Measurements from ENCODE around the gene OR2T35.

The OR2T35 gene

DNA sequence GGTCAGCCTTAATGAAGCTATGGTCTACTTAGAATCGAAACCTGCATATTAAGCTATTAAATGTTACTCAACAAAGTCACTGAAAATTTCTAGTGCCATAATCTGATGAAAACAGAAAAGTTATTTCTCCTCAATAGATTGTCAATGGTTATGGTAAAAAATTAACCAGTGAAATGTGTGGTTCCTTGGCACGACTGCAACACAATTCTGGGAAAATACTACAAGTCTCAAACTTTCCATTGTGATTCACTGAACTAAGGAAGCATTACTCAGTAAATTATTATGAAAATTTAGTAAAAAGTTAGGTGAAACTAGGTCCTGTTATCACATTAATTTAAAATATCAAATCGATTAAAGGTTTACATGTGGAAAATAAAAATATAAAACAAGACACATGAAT is 34.8 kb downstream of the OR2T35 start:
- H3K4me3 Mint-ChIP-seq, result no peak overlapping the region

DNA sequence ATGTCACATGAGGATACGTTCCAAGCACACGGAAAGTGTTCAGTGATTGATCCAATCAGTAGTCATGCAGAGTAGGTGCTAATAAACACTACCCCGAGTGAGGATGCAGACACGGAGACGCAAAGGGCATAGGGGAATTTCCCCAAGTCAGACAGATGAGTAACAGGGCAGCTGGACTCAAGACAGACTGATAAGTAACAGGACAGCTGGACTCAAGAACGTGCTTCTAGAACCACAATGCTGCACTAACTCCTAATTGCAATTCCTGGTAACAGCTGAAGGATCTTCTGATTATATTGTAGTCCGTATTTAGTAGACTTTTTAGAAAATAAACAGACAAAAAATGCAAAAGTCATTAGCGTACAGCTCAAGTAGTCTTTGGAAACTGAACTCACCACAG is 45.7 kb downstream of the OR2T35 start:
- Mint-ChIP-seq H3K27me3 (no peaks in the 10 kb centered on the region), H3K27ac (no peak overlapping the region), H3K36me3 (ENCODE audit: low read depth) (no peaks in the 10 kb centered on the region), H3K4me1 (ENCODE audit: low read depth) (peaks cover 12% of the 10 kb centered on the region), H3K9me3 (no peaks in the 10 kb centered on the region), H3K4me3 (no peak overlapping the region)
- intact Hi-C loops (cut with micrococcal nuclease), result no loop called here

More for the DNA sequence above, 34.8 kb downstream of the OR2T35 start:
- Mint-ChIP-seq H3K27me3 (no peaks in the 10 kb centered on the region), H3K36me3 (ENCODE audit: low read depth) (no peaks in the 10 kb centered on the region), H3K27ac (no peak overlapping the region), H3K4me1 (ENCODE audit: low read depth) (peaks cover 7% of the 10 kb centered on the region), H3K9me3 (no peaks in the 10 kb centered on the region)
- intact Hi-C loops (cut with micrococcal nuclease), result loop anchor here (5.0 kb wide), 1 partner anchor 208 kb away; the partner anchor contains the start of gene OR2T1

DNA sequence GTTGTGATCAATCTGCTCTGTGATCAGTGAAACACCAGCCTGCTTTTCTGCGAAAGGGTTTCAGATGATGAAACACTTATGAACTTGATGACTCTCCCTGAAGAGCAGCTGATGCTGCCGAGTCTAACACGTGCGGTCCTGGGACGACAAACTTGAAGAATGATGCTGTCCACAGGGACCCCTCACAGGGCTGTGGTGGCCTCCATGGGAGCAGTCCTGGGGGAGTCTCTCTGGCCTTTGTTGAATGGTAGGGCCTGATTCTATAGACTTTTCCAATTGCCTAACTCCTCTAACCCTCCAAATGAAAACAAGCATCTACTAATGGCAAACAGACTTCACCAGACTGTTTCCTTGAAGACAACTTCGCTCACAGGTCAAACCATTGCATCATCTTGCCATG is 47.5 kb downstream of the OR2T35 start, which contains the start of gene OR2T10:
Gene OR2T10, minus strand, starts transcription at position 112 of the 400 bp plus-strand sequence. CDS start 3,932 bp downstream, outside the sequence.
- H3K9me3 Mint-ChIP-seq, result no peaks in the 10 kb centered on the region
- no peak within 1 kb of the TSS for H3K27ac Mint-ChIP-seq
- H3K27me3 Mint-ChIP-seq, result no peaks in the 10 kb centered on the region
- H3K36me3 Mint-ChIP-seq (ENCODE audit: low read depth), result no peaks in the 10 kb centered on the region
- intact Hi-C loops (cut with micrococcal nuclease), result no loop called here
- peaks cover 12% of the 10 kb centered on the region for H3K4me1 Mint-ChIP-seq (ENCODE audit: low read depth)
- H3K4me3 Mint-ChIP-seq, result no peak within 1 kb of the TSS

DNA sequence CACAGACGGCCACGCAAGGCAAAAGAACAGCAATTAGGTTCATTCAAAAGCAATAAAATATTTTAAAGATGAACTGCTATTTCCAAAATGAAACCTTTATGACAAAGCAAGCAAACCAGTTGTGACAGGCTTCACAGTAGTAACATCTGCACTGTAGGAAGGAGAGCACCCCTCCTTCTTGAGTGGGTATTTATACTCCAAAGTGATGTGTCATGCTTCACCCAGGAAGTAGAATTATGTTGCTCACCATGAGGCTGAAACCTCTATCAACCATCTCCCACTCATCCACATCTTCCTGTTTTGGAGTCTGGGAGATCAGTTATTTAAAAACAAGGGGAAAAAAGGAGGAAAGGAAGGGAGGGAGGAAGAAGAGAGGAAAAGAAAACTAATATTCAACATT is 48.5 kb downstream of the OR2T35 start:
- H3K4me3 Mint-ChIP-seq, result no peak overlapping the region
- intact Hi-C loops (cut with micrococcal nuclease), result no loop called here

DNA sequence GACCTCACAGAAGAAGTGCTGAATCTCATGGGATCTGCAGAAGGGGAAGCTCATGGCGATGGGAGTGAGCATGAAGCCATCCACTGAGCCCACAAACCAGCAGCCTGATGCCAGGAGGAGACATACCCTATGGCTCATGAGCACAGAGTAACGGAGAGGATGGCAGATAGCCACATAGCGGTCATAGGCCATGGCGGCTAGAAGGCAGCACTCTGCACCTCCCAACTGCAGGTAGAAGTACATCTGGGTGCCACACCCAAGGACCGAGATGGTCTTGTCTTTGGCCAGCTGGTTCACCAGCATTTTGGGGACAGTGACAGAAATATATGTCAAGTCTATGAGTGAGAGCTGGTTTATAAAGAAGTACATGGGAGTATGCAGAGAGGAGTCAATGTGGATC is 51.9 kb downstream of the OR2T35 start:
- Mint-ChIP-seq H3K4me3 (no peak overlapping the region), H3K9me3 (no peaks in the 10 kb centered on the region), H3K27ac (no peak overlapping the region), H3K36me3 (ENCODE audit: low read depth) (no peaks in the 10 kb centered on the region), H3K27me3 (no peaks in the 10 kb centered on the region), H3K4me1 (ENCODE audit: low read depth) (peaks cover 12% of the 10 kb centered on the region)
- intact Hi-C loops (cut with micrococcal nuclease), result no loop called here

More for the DNA sequence above, 48.5 kb downstream of the OR2T35 start:
- peaks cover 12% of the 10 kb centered on the region for H3K4me1 Mint-ChIP-seq (ENCODE audit: low read depth)
- H3K9me3 Mint-ChIP-seq, result no peaks in the 10 kb centered on the region
- H3K36me3 Mint-ChIP-seq (ENCODE audit: low read depth), result no peaks in the 10 kb centered on the region
- no peaks in the 10 kb centered on the region for H3K27me3 Mint-ChIP-seq
- H3K27ac Mint-ChIP-seq, result no peak overlapping the region

DNA sequence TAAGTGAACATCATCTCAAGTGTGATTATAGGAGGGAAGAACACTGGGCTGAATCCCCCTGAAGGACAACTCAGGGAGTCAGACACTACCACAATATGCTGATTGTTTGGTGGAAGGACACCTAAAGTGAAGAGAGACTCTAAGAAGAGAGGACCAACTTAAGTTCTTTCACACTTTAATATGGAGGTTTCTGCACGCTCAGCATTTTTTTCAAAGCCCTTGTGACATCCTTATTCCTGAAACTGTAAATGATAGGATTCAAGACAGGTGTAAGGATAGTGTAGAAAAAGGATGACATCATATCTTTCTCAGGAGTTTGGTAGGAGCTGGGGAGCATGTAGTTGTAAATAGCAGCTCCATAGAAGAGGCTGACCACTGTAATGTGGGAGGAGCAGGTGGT is 52.4 kb downstream of the OR2T35 start:
- H3K4me1 Mint-ChIP-seq (ENCODE audit: low read depth), result peaks cover 12% of the 10 kb centered on the region
- H3K27ac Mint-ChIP-seq, result no peak overlapping the region
- no peaks in the 10 kb centered on the region for H3K9me3 Mint-ChIP-seq
- intact Hi-C loops (cut with micrococcal nuclease), result no loop called here
- no peaks in the 10 kb centered on the region for H3K36me3 Mint-ChIP-seq (ENCODE audit: low read depth)
- H3K27me3 Mint-ChIP-seq, result no peaks in the 10 kb centered on the region
- H3K4me3 Mint-ChIP-seq, result no peak overlapping the region

DNA sequence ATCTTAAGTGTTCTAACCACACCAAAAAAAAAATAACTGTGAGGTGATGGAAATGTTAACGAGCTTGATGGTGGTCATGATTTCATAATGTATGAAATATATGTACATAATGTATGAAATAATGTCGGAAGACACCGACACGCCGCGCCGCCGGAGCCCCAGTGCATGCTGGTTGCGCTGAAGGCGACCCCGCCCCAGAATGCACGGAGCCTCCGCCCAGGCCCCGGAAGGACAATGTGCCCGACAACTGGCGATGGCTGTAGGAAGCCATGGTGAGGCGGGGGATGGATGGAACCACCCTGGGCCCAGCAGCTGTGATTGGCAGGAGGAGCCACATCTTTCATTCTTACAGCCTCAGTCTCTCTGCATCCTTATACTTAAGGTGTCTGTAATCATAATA is 55.0 kb downstream of the OR2T35 start:
- Mint-ChIP-seq H3K27ac (no peak overlapping the region), H3K27me3 (no peaks in the 10 kb centered on the region)
- intact Hi-C loops (cut with micrococcal nuclease), result no loop called here

DNA sequence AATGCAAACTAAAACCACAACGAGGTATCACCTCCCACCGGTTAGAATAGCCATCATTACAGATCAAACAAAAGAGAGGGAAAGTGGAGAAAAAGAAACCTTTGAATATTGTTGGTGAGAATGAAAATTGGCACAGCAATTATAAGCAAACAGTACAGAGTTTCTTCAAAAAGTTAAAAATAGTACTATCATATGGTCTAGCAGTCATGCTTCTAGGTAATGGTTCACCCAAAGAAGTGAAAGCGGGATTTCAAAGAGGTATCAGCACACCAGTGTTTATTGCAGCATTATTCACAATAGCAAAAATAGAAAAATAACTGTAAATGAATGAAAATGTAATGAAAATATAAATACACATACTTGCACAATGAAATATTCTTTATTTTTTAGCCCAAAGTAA is 55.7 kb downstream of the OR2T35 start:
- H3K27me3 Mint-ChIP-seq, result no peaks in the 10 kb centered on the region
- H3K36me3 Mint-ChIP-seq (ENCODE audit: low read depth), result no peaks in the 10 kb centered on the region
- H3K27ac Mint-ChIP-seq, result no peak overlapping the region
- H3K4me3 Mint-ChIP-seq, result no peak overlapping the region
- H3K4me1 Mint-ChIP-seq (ENCODE audit: low read depth), result no peaks in the 10 kb centered on the region
- H3K9me3 Mint-ChIP-seq, result no peaks in the 10 kb centered on the region
- intact Hi-C loops (cut with micrococcal nuclease), result no loop called here

More for the DNA sequence above, 55.0 kb downstream of the OR2T35 start:
- H3K4me3 Mint-ChIP-seq, result no peak overlapping the region
- H3K36me3 Mint-ChIP-seq (ENCODE audit: low read depth), result no peaks in the 10 kb centered on the region
- H3K9me3 Mint-ChIP-seq, result no peaks in the 10 kb centered on the region
- H3K4me1 Mint-ChIP-seq (ENCODE audit: low read depth), result no peaks in the 10 kb centered on the region

Data from dendritic cell treated with granulocyte-macrophage colony-stimulating factor and Interleukin-4, amounts not matched to agents 40 ng/mL and 50 ng/mL, for 4 days (primary cell).